ENCODE data around the gene MICOS13.

MICOS13 gene

DNA sequence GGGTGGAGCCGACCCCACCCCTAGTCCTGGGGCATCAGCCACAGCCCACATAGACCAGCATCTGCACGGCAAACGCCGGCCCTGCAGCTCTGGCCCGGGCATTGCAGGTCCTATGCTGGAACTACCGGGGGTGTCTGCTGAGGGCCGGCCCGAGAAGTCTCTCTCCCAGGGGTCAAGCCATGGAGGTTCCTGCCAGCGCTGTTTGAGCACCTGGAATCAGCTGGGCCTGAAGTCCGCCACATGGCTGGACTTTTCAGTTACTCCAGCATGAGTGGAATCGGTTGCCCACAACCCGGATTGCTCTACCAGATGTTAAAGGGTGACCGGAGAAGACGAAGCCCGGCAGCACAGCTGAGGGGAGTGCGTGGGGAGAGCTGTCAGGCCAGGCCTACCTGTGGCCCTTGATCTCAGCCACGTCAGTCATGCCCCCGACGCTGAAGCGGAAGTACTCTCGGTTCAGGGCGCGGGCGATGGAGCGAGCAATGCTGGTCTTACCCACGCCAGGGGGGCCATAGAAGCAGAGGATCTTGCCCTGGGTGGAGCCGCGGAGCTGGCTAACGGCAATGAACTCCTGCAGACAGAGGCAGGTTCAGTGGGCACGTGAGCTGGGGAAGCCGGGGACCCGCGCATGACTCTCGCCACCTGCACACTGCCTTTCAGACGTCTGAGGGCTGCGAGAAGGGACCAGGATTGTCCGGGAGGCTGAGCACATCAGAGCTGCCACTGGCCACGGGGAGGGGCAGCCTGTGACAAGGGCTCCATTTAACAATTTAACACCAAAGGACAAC, 18.5 kb upstream of the MICOS13 start:
- DNase-seq (ENCODE audit: low spot score), result no peak
- no peak for TF ChIP-seq CTCF (IDR thresholded peaks at IDR 0.05; ENCODE audit: borderline replicate concordance, control extremely low read depth, extremely low read depth, insufficient read depth, missing control alignments)
- in situ Hi-C loops (cut with MboI; ENCODE audit: low sequenced_read_pairs, unreplicated experiment), result no loop called here

DNA sequence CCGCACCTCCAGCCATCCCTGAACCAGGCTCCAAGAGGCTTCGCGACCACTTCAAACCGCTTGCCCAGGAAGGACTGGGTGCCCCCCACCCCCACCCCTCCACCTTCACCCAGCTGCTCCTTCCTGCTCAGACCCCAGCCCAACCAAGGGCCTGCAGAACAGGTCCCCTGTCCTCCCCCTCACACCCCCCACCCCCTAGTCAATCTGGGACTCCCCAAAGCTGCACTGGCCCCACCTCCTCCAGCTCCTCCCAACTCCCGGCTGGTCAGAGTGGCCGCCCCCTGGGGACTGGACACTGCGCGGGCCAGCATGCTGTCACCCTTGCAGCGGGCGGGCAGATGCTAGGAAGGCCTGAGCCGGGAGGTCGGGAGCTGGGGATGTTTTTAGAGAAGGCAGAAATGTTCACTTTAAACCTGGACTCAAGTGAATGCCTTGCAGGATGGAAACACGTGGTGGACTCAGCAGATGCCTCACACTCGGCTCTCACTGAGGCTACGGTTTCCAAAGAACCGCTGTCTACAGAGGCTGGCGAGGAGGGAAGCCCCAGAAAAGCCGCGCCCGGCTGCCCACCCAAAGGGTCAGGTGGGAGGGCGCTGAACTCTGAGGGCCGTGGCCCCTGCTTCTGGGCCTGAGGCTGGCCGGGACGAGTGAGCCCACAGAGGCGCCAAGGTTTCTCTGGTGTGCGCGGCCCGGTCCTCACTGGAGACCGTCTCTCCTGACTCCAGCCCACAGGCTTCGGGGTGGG, 17.7 kb upstream of the MICOS13 start:
- in situ Hi-C loops (cut with MboI; ENCODE audit: low sequenced_read_pairs, unreplicated experiment), result no loop called here
- DNase-seq (ENCODE audit: low spot score), result no peak

GRCh38 chr19:5697022-5697889, 16.9 kb upstream of the MICOS13 start:
- no peak for TF ChIP-seq CTCF (IDR thresholded peaks at IDR 0.05; ENCODE audit: borderline replicate concordance, control extremely low read depth, extremely low read depth, insufficient read depth, missing control alignments)
- DNase-seq (ENCODE audit: low spot score), result no peak
- in situ Hi-C loops (cut with MboI; ENCODE audit: low sequenced_read_pairs, unreplicated experiment), result no loop called here

More for the DNA sequence above, 17.7 kb upstream of the MICOS13 start:
- TF ChIP-seq CTCF (IDR thresholded peaks at IDR 0.05; ENCODE audit: borderline replicate concordance, control extremely low read depth, extremely low read depth, insufficient read depth, missing control alignments), result no peak

DNA sequence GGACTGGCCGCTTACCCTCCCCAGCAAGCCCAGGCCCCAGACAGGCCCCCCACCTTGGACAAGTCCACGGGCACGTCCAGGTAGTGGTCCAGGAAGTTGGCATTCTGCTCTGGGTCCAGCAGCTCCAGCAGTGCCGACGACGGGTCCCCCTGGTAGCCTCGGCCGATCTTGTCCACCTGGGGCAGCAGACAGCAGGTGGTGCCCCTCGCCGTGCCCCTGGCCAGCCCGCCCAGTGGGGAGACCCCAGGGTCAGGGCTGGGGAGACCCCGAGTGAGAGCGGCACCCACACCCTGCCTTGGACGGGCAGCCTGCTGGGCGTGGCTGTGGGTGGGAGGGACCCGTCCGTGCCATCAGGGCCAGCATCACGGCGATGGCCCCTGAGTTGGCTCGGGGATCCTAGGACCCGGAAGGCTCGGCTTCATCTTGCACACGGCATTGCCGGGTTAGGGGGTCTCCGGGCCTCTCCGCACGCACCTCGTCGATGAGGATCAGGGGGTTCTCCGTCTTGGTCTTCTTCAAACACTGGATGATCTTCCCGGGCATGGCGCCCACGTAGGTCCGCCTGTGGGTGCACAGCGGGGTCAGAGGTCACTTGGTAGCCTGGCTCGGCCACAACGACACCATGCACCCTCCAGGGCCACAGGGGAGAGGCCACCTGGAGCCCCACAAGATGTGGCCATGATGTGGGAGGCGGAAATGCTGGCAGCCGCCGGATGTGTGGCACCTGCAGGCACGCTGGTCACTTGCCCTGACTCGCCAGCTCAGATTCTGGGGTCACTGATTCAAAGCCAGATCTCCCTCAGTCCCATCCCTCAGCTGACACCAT, 16.1 kb upstream of the MICOS13 start:
- no peak for TF ChIP-seq CTCF (IDR thresholded peaks at IDR 0.05; ENCODE audit: borderline replicate concordance, control extremely low read depth, extremely low read depth, insufficient read depth, missing control alignments)
- DNase-seq (ENCODE audit: low spot score), result no peak
- in situ Hi-C loops (cut with MboI; ENCODE audit: low sequenced_read_pairs, unreplicated experiment), result no loop called here

DNA sequence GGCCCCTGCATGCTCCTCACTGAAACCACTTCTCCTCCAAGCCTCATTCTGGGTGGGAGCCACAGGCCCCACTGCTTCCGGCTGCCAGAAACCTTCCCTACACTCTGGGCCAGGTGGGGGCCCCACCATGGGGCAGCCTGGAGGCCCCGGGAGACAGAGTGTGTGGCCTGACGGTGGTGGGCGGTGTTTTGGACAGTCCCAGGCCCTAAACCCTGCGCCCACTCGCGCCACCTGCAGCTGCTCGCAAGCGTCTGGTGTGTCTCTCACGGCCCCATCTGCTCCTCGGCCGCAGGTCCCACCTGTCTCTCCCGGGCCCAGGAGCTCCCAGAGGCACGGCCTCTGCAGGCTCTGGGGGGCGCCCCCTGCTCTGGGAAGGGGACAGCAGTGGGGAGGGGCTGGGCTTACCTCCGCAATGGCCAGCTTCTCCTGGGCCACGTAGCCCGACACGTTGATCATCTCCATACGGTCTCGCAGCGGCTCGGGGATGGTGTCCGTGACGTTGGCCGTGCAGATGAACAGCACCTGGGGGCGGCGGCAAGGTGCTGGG, 15.4 kb upstream of the MICOS13 start:
- TF ChIP-seq CTCF (IDR thresholded peaks at IDR 0.05; ENCODE audit: borderline replicate concordance, control extremely low read depth, extremely low read depth, insufficient read depth, missing control alignments), result peak; percentile 15
- in situ Hi-C loops (cut with MboI; ENCODE audit: low sequenced_read_pairs, unreplicated experiment), result no loop called here
- peak; percentile 64 for DNase-seq (ENCODE audit: low spot score)
